A549 (cell line): ENCODE data around the gene MID2. TPM values are rescaled to one million over a fixed set of nuclear protein-coding genes. Genes with fewer than 3 reads are reported as not detected.
A peak's percentile ranks its signal among the peaks of the same experiment; 100 is the strongest.

Experiments used
- ATAC-seq, 2 experiments: fragments of 200-7000 bp in 1 of 2; fragments of >200 bp in 1 of 2; cut with Nextera tagmentation in 1 of 2; cut with Tn5 transposase in 1 of 2; 3 replicates each; pipeline versions ENCODE4 v1.8.0 to v1.9.1; 2018 to 2020; ENCODE audit warnings: mild to moderate bottlenecking in 1 of 2, moderate library complexity in 1 of 2
- CTCF ChIA-PET: fragments of 300-600 bp; sonication (Branson Sonifier 250); formaldehyde crosslinking; extraction: SDS; loops from one replicate; lab custom pipeline; 2021; ENCODE audit warnings: antibody characterized with exemption, inconsistent platforms; lab: Yijun Ruan, JAX
- POLR2A ChIA-PET: fragments of 350-600 bp; formaldehyde crosslinking; extraction: SDS; loops from one replicate; lab custom pipeline; 2021; ENCODE audit warnings: antibody characterized with exemption, inconsistent platforms; lab: Yijun Ruan, JAX
- DNase-seq, 2 experiments: peaks; one replicate each; pipeline versions ENCODE4 v3.0.0 to v3.0.0-alpha.2; 2011 to 2016; ENCODE audit warnings: low read depth in 1 of 2, low spot score in 1 of 2
- FAIRE-seq: peaks from 2 replicates; lab custom pipeline; 2011; peaks lifted over from hg19 to GRCh38; lab: Jason Lieb, UNC
- H3K27ac ChIP-seq, 2 experiments: fragments of >200 bp; sonication (Bioruptor Twin); formaldehyde crosslinking; 3 replicates each; pipeline ENCODE4 v1.5.1; 2016 to 2017
- H3K4me1 ChIP-seq: fragments of >200 bp; sonication (Bioruptor Twin); formaldehyde crosslinking; 3 replicates; pipeline ENCODE4 v1.6.1; 2016
- H3K4me2 ChIP-seq: fragments of >200 bp; sonication (Bioruptor Twin); formaldehyde crosslinking; 3 replicates; pipeline ENCODE4 v1.6.1; 2016
- H3K4me3 ChIP-seq: fragments of >200 bp; sonication (Bioruptor Twin); formaldehyde crosslinking; 3 replicates; pipeline ENCODE4 v1.5.1; 2016
- H3K9me3 ChIP-seq: fragments of >200 bp; sonication (Bioruptor Twin); formaldehyde crosslinking; 3 replicates; pipeline ENCODE4 v1.6.1; 2016
- CHD2 ChIP-seq: fragments of 150-350 bp; IDR thresholded peaks from 2 replicates; pipeline ENCODE4 v1.6.1; 2014; ENCODE audit warnings: low read length; ENCODE audit not compliant: partially characterized antibody
- EHMT2 ChIP-seq: fragments of 200-600 bp; sonication (generic); IDR thresholded peaks from 2 replicates; pipeline ENCODE4 v1.6.1; 2016; ENCODE audit warnings: antibody characterized with exemption, low read depth, mild to moderate bottlenecking, moderate library complexity
- HES2 ChIP-seq: fragments of >200 bp; sonication (Bioruptor Twin); formaldehyde crosslinking; IDR thresholded peaks from 2 replicates; pipeline ENCODE4 v1.6.1; 2016
- HOXA7 ChIP-seq: fragments of 250-450 bp; sonication (Bioruptor Pico); IDR thresholded peaks from 2 replicates; pipeline ENCODE4 v1.5.0; 2020; ENCODE audit warnings: mild to moderate bottlenecking, moderate library complexity
- HOXB13 ChIP-seq: fragments of 250-450 bp; sonication (Bioruptor Pico); IDR thresholded peaks from 2 replicates; pipeline ENCODE4 v1.5.0; 2020; ENCODE audit warnings: low read depth, mild to moderate bottlenecking, moderate library complexity
- JUN ChIP-seq, 2 experiments: fragments of >200 bp; sonication (Bioruptor Twin); formaldehyde crosslinking; IDR thresholded peaks; 2 replicates in 1 of 2; 3 replicates in 1 of 2; pipeline ENCODE4 v1.6.1; 2016 to 2017
- KDM5A ChIP-seq: fragments of 200-600 bp; sonication (generic); IDR thresholded peaks from 2 replicates; pipeline ENCODE4 v1.6.1; 2016; ENCODE audit warnings: antibody characterized with exemption, mild to moderate bottlenecking
- RAD21 ChIP-seq, 2 experiments: fragments of >200 bp in 1 of 2; sonication (Bioruptor Twin) in 1 of 2; formaldehyde crosslinking in 1 of 2; IDR thresholded peaks in 1 of 2; conservative IDR thresholded peaks in 1 of 2; 2 replicates in 1 of 2; 3 replicates in 1 of 2; pipeline ENCODE4 v1.6.1; 2012 to 2018; ENCODE audit warnings: inconsistent platforms in 1 of 2
- REST ChIP-seq: fragments of 200-600 bp; sonication (generic); IDR thresholded peaks from 2 replicates; pipeline ENCODE4 v1.6.1; 2016; ENCODE audit warnings: antibody characterized with exemption, mild to moderate bottlenecking, moderate library complexity
- SREBF2 ChIP-seq: fragments of 450-650 bp; IDR thresholded peaks from 2 replicates; pipeline ENCODE4 v1.6.1; 2014; ENCODE audit warnings: mild to moderate bottlenecking, moderate library complexity
- TFCP2L1 ChIP-seq: fragments of 250-450 bp; sonication (Bioruptor Pico); IDR thresholded peaks from 2 replicates; pipeline ENCODE4 v1.5.0; 2021; ENCODE audit warnings: mild to moderate bottlenecking
- USF2 ChIP-seq: fragments of 450-650 bp; IDR thresholded peaks from 2 replicates; pipeline ENCODE4 v1.6.1; 2014; ENCODE audit warnings: antibody characterized with exemption
- ZNF302 ChIP-seq: fragments of 250-450 bp; sonication (Bioruptor Pico); IDR thresholded peaks from 2 replicates; pipeline ENCODE4 v1.9.0; 2021; ENCODE audit warnings: inconsistent platforms, mild to moderate bottlenecking, moderate library complexity
- ZSCAN20 ChIP-seq: fragments of 250-450 bp; sonication (Bioruptor Pico); IDR thresholded peaks from 2 replicates; pipeline ENCODE4 v1.8.0; 2022; ENCODE audit warnings: mild to moderate bottlenecking, moderate library complexity
- WGBS: methylation state at CpG from one replicate; pipeline ENCODE4 v1.1.6; 2017; ENCODE audit errors: missing lambda C conversion rate; 5-methylcytosine and 5-hydroxymethylcytosine counted together
- polyA plus RNA-seq, 4 experiments: library from polyadenylated mRNA; depleted of rRNA in 3 of 4; stranded (reverse); fragments of >200 nt; fragmentation: RNase III in 1 of 4; extraction: RNeasy Plus Mini Kit Qiagen cat#74134 plus additional on column Dnase treatment in 1 of 4; gene quantifications; 2 replicates in 3 of 4; 3 replicates in 1 of 4; pipeline ENCODE4 v1.2.3, GENCODE V29; 2011 to 2017
- TF ChIP-seq, protein P1 (sequence below): fragments of 250-450 bp; sonication (Bioruptor Pico); IDR thresholded peaks from 2 replicates; pipeline ENCODE4 v1.5.0; 2020; ENCODE audit warnings: low read depth, mild to moderate bottlenecking, moderate library complexity
- TF ChIP-seq, protein P2 (sequence below): IDR thresholded peaks from 2 replicates; pipeline ENCODE4 v1.6.1; 2012
- TF ChIP-seq, protein P3 (sequence below): fragments of 250-450 bp; sonication (Bioruptor Pico); IDR thresholded peaks from 2 replicates; pipeline ENCODE4 v1.5.0; 2021; ENCODE audit warnings: mild to moderate bottlenecking, moderate library complexity, borderline replicate concordance

Gene MID2
- polyA plus RNA-seq, 2 of the 4 experiments (the other 2 are of a cell fraction): 4.6 to 10.6 TPM

- CTCF ChIA-PET: interaction anchor here (1.1 kb wide), 1 partner anchor 128 kb away, joined by 3 read pairs; the partner anchor contains the start of gene NCBP2L
- DNase-seq: no peak
- no peak for FAIRE-seq
- Histone ChIP-seq H3K4me3 (no peak overlapping the region), H3K4me2 (no peak overlapping the region), H3K9me3 (no peaks in the 10 kb centered on the region), H3K4me1 (no peaks in the 10 kb centered on the region), H3K27ac (no peak overlapping the region)
- ATAC-seq: no peak
- POLR2A ChIA-PET: no interaction called here
- 89% methylated on average over 3 of the region's 3 CpGs for WGBS
- TF ChIP-seq CHD2: no peak
- TF ChIP-seq, protein P1, sequence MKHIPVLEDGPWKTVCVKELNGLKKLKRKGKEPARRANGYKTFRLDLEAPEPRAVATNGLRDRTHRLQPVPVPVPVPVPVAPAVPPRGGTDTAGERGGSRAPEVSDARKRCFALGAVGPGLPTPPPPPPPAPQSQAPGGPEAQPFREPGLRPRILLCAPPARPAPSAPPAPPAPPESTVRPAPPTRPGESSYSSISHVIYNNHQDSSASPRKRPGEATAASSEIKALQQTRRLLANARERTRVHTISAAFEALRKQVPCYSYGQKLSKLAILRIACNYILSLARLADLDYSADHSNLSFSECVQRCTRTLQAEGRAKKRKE (CRISPR knock-in tag): no peak
- TF ChIP-seq RAD21 (conservative IDR thresholded peaks at IDR 0.05 in 1 of 2, IDR thresholded peaks at IDR 0.05 in 1 of 2): no peak
- TF ChIP-seq ZNF302 (CRISPR knock-in tag): no peak
- TF ChIP-seq, protein P2, sequence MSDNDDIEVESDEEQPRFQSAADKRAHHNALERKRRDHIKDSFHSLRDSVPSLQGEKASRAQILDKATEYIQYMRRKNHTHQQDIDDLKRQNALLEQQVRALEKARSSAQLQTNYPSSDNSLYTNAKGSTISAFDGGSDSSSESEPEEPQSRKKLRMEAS: no peak
- TF ChIP-seq, protein P3, sequence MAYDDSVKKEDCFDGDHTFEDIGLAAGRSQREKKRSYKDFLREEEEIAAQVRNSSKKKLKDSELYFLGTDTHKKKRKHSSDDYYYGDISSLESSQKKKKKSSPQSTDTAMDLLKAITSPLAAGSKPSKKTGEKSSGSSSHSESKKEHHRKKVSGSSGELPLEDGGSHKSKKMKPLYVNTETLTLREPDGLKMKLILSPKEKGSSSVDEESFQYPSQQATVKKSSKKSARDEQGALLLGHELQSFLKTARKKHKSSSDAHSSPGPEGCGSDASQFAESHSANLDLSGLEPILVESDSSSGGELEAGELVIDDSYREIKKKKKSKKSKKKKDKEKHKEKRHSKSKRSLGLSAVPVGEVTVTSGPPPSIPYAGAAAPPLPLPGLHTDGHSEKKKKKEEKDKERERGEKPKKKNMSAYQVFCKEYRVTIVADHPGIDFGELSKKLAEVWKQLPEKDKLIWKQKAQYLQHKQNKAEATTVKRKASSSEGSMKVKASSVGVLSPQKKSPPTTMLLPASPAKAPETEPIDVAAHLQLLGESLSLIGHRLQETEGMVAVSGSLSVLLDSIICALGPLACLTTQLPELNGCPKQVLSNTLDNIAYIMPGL (CRISPR knock-in tag): no peak
Observed at GRCh38 chrX:107905366-107905765, 79.7 kb downstream of the MID2 start.

GRCh38 chrX:107924136-107924746, 98.6 kb downstream of the MID2 start:
- Histone ChIP-seq H3K4me1 (no peaks in the 10 kb centered on the region), H3K4me3 (no peak overlapping the region), H3K4me2 (no peak overlapping the region)
- ATAC-seq: no peak
- no peak for TF ChIP-seq TFCP2L1 (CRISPR knock-in tag)
- TF ChIP-seq SREBF2: no peak
- no peak for TF ChIP-seq JUN (IDR thresholded peaks at IDR 0.05)
- TF ChIP-seq HOXA7 (CRISPR knock-in tag): no peak
- no peak for TF ChIP-seq EHMT2
- TF ChIP-seq KDM5A: no peak
- no peak for TF ChIP-seq ZSCAN20 (CRISPR knock-in tag)
- no peak for TF ChIP-seq USF2
- TF ChIP-seq, all 56 proteins: peak for 0
- no peak for DNase-seq
- Histone ChIP-seq H3K27ac (no peak overlapping the region), H3K9me3 (no peaks in the 10 kb centered on the region)
- CTCF ChIA-PET: no interaction called here
- WGBS: 92% methylated on average over 7 of the region's 7 CpGs
- POLR2A ChIA-PET: no interaction called here
- peak; percentile 39 for FAIRE-seq

DNA sequence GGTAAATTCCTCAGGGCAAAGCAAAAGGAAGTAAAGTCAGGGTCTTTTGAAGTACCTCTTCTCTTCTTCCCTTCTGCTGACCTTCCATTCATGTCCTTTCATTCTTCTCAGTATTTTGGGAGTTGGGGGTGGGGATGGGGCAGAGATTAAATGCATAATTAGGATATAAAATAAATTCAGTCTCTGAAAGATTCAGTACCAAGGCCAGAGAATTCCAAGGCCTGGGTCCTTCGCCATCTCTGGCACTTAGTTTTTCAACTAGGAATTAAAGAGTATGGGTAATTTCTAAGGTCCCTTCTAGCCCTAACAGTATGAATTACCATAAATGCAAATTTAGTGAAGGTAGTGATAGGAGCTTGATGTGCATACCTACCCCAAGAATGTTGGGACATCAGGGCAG, 108.6 kb downstream of the MID2 start:
- Histone ChIP-seq H3K4me1 (peaks cover 5% of the 10 kb centered on the region; the same call in 2 of the 3 replicates), H3K4me3 (no peak overlapping the region), H3K4me2 (no peak overlapping the region), H3K9me3 (no peaks in the 10 kb centered on the region), H3K27ac (no peak overlapping the region)
- ATAC-seq (no peak), DNase-seq (no peak), FAIRE-seq (no peak)
- 95% methylated on average over 1 of the region's 1 CpG for WGBS
- ChIA-PET POLR2A (no interaction called here), CTCF (interaction anchor here (1.4 kb wide), 1 partner anchor 41 kb away, joined by 3 read pairs; no protein-coding TSS in a partner anchor)
- no peak for TF ChIP-seq HES2
- TF ChIP-seq REST: peak; percentile 64; the same call in 1 of the 2 replicates
- TF ChIP-seq HOXB13 (CRISPR knock-in tag): no peak
